ENCODE measurements around the gene BRD4. TPM values are rescaled to one million over a fixed set of nuclear protein-coding genes. Genes with fewer than 3 reads are reported as not detected.

BRD4 gene
- polyA plus RNA-seq, 6 donors from 2014 or later, result 13.5 to 51.9 (median 18.4) TPM

Other genes with a start within 250 kb of the BRD4 start
- gene SYDE1, start 225.1 kb downstream of the BRD4 start, polyA plus RNA-seq (ENCODE audit: low read depth in 6 of 6), result under 1 TPM in 3 of 6 donors, not detected in 3; 0.09 to 0.16 (median 0.15) TPM
- gene NOTCH3, start 131.5 kb downstream of the BRD4 start, polyA plus RNA-seq (ENCODE audit: low read depth in 6 of 6), result not detected
- gene EPHX3, start 100.1 kb downstream of the BRD4 start, polyA plus RNA-seq (ENCODE audit: low read depth in 6 of 6), result not detected
- 10 to 100 TPM; 14.7 to 27.7 (median 17.9) TPM for gene AKAP8, start 47.2 kb upstream of the BRD4 start, polyA plus RNA-seq (ENCODE audit: low read depth in 6 of 6)
- gene AKAP8L, start 86.4 kb upstream of the BRD4 start, polyA plus RNA-seq (ENCODE audit: low read depth in 6 of 6), result 100 to 1,000 TPM in 1 of 6 donors, 10 to 100 TPM in 5; 37.8 to 103 (median 53.6) TPM
- 1 to 10 TPM in 1 of 6 donors, under 1 TPM in 5; 0.15 to 1.4 (median 0.66) TPM for gene WIZ, start 117.4 kb upstream of the BRD4 start, polyA plus RNA-seq (ENCODE audit: low read depth in 6 of 6)
- 10 to 100 TPM; 21.8 to 49.9 (median 32.0) TPM for gene RASAL3, start 132.0 kb upstream of the BRD4 start, polyA plus RNA-seq (ENCODE audit: low read depth in 6 of 6)
- not detected for gene PGLYRP2, start 147.0 kb upstream of the BRD4 start, polyA plus RNA-seq (ENCODE audit: low read depth in 6 of 6)
- gene CYP4F22, start 176.0 kb upstream of the BRD4 start, polyA plus RNA-seq (ENCODE audit: low read depth in 6 of 6), result not detected